ENCODE data around the gene IQCK.

DNA sequence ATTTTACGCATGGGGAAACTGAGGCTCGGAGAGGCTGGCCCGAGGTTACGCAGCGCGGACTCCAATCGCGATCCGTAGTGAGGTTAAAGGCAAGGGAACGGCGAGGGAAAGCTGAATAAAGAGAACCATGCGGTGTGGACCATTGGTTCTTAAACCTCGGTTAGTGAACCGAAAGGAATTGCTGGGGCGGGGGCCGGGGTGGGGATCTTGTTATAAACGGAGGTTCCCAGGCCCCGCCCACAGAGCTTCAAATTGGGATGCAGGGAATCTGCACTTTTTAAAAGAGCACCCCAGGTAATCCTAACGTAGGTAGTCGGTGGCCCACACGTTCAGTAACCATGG, 524 bp downstream of the IQCK start:
- TF ChIP-seq, protein P1, sequence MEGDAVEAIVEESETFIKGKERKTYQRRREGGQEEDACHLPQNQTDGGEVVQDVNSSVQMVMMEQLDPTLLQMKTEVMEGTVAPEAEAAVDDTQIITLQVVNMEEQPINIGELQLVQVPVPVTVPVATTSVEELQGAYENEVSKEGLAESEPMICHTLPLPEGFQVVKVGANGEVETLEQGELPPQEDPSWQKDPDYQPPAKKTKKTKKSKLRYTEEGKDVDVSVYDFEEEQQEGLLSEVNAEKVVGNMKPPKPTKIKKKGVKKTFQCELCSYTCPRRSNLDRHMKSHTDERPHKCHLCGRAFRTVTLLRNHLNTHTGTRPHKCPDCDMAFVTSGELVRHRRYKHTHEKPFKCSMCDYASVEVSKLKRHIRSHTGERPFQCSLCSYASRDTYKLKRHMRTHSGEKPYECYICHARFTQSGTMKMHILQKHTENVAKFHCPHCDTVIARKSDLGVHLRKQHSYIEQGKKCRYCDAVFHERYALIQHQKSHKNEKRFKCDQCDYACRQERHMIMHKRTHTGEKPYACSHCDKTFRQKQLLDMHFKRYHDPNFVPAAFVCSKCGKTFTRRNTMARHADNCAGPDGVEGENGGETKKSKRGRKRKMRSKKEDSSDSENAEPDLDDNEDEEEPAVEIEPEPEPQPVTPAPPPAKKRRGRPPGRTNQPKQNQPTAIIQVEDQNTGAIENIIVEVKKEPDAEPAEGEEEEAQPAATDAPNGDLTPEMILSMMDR (IDR thresholded peaks at IDR 0.05; ENCODE audit: extremely low read depth in 1 of 2, insufficient read depth in 1 of 2, low read depth in 1 of 2, low read length in 2 of 2): no peak
- TF ChIP-seq POLR2A (IDR thresholded peaks at IDR 0.05; ENCODE audit: low read depth, low read length) (no peak), MAX (IDR thresholded peaks at IDR 0.05; ENCODE audit: insufficient read depth, insufficient read length) (no peak), MYC (IDR thresholded peaks at IDR 0.05; ENCODE audit: low read depth, low read length) (no peak), EZH2 (IDR thresholded peaks at IDR 0.05; ENCODE audit: borderline replicate concordance, low read depth, low read length, severe bottlenecking) (no peak)

All from endothelial cell of umbilical vein (primary cell).